ENCODE results near the gene CDKL2.
A peak's percentile ranks its signal among the peaks of the same experiment; 100 is the strongest.

Gene CDKL2

DNA sequence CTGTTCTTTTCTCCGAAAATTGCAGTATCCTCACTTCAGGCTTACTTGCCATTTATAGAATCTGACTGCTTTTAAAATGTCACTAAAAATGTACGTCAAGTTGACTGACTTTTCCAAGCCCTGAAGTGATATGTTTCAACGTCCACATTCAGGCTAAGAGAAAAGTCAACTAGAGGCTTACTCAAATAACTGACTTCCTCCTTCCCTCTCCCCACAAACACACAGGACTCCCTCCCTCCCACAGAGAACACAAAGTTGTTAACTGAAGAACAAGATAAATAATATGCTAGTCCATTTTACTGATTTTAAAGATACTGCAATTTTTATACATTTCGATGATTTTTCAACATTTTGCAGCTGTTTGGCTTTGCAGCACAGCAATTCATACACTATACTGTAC is 13.8 kb upstream of the CDKL2 start:
- FAIRE-seq (no peak), DNase-seq (ENCODE audit: extremely low spot score, insufficient read length, low read depth) (no peak)

DNA sequence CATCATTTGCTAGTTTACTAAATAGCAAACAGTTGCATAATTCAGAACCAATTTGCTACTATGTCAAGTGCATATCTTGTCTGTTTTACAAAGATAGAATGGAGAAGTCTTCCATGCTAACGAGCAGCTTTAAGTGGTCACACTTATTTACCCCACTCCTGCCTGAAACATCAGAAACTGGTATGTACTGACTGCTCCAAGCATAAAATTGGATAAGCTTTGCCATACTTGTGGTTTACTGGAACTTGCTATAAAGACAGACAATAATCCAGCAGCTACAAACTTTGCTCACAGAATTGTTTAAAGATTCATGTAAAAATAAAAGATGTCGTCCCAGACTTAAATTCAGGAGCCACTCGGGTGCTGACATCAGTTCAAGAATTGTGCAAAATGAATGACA is 13.3 kb upstream of the CDKL2 start:
- no peak for DNase-seq (ENCODE audit: extremely low spot score, insufficient read length, low read depth)
- FAIRE-seq: peak; percentile 18

DNA sequence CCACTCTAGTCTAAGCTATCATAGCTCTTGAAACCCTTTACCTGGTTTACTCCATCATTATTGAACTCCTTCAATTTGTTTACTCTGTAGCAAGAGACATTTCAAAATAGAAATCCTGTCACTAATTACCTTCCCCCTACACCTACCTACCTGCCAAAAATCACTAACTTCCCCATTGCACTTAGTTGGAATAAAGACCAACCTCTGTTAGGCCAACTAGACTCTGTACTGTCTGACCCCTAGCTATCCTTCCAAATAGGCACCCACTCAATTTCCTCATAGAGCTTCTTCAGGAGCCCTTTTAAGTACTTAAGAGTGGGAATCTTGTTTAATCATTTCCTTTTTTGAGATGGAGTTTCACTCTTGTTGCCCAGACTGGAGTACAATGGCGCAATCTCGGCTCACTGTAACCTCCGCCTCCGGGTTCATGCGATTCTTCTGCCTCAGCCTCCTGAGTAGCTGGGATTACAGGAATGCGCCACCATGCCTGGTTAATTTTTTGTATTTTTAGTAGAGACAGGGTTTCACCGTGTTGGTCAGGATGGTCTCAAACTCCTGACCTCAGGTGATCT is 8.9 kb upstream of the CDKL2 start:
- FAIRE-seq: no peak
- no peak for DNase-seq (ENCODE audit: extremely low spot score, insufficient read length, low read depth)

DNA sequence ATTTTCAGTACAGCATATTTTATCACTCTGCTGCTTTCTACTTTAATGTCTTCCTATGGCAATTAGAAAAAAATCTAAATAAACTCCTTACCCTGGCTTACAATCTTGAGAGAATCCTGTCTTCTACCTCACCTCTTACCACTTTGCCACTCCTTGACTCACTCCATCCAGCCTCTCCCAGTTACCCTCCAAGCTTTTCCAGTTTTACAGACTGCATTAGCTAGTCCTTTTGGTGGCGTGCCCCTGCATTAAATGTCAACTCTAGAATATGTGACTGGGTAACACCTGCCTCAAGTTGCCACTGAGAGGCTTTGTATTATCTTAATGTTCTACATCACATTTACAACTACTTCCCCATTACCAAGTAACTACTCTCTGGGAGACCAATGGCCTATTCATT is 7.5 kb upstream of the CDKL2 start:
- FAIRE-seq: no peak
- no peak for DNase-seq (ENCODE audit: extremely low spot score, insufficient read length, low read depth)

DNA sequence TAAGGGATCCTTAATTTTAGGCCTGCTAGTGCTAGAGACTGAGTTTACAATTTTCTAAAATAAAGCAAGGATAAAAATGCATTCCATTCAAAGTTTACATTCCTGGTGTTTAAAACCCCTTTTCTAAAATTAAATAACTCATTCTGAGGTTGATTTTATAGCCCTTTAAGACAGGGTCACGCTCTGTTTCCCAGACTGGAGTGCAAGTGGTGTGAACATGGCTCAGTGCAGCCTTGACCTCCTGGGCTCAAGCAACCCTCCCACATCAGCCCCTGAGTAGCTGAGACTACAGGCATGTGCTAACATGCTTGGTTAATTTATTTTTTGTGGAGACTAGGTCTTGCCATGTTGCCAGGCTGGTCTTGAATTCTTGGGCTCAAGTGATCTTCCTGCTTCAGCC is 6.8 kb upstream of the CDKL2 start:
- DNase-seq (ENCODE audit: extremely low spot score, insufficient read length, low read depth) (no peak), FAIRE-seq (no peak)

DNA sequence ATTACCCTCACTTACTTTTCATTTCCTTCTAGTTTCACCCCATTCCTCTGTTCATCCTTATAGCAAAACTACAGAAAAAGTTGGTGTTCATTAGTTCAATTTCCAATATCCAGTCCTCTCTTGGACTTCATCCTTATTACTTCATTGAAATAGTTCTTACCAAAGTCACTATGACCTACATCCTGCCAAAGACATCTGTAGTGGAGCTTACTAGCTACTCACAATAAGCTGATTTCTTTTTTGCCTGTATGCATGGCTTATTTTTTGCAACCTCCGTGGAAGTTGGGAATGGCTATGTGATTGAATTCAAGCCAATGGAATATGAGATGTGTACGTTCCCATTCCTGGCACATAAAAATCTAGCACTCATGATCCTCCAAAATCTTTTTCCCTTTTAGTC is 4.6 kb upstream of the CDKL2 start:
- FAIRE-seq: no peak
- no peak for DNase-seq (ENCODE audit: extremely low spot score, insufficient read length, low read depth)

DNA sequence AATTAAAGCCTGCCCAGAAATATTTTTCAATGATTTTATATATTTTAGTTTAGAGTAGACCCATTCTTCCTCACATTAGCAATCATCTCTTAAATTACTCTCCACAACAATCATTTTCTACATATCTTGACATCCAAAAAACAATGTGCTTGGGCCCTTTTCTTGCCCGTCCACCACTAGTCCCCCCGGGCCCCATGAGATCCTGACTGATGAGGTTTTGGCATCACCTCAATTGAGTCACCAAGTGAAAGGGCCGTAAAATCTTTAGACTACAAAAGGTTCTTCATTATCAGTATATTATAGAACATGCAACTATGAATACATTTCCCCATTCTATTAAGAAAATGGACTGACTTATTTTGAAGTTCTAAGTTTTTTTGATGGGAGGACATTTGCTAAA is 4.0 kb upstream of the CDKL2 start:
- no peak for DNase-seq (ENCODE audit: extremely low spot score, insufficient read length, low read depth)
- FAIRE-seq: no peak

DNA sequence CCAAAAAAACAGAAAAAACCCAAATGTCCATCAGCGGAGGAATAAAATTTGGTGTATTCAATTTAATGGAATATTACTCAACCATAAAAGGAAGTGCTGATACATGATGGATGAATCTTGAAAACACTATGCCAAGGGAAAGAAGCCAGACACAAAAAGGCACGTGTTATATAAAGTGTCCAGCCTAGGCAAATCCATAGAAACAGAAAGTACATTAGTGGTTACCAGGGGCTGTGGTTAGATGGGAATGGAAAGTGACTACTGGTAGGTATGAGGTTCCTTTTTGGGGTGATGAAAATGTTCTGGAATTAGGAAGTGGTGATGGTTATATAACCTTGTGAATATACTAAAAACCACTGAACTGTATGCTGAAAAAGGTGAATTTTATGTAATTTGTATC is 3.5 kb upstream of the CDKL2 start:
- DNase-seq (ENCODE audit: extremely low spot score, insufficient read length, low read depth) (no peak), FAIRE-seq (no peak)

DNA sequence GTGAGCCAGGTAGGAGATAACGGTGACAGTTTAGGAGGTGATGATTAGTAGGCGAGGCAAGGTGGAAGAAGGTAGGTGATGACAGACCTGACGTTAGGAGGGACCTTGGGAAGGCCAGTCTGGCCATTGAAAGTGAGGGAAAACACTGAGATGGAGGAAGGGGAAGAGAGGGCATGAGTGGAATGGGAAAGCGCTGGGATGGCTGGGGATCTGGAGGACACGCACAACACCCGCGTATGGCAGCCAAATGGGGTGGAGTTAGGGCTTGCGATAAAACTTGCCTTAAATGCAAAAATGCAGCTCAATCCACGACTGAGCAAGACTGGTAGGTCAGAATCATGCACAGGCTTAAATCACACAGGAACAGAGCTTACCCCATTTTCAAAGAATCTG is 605 bp upstream of the CDKL2 start:
- FAIRE-seq (no peak), DNase-seq (ENCODE audit: extremely low spot score, insufficient read length, low read depth) (no peak)

DNA sequence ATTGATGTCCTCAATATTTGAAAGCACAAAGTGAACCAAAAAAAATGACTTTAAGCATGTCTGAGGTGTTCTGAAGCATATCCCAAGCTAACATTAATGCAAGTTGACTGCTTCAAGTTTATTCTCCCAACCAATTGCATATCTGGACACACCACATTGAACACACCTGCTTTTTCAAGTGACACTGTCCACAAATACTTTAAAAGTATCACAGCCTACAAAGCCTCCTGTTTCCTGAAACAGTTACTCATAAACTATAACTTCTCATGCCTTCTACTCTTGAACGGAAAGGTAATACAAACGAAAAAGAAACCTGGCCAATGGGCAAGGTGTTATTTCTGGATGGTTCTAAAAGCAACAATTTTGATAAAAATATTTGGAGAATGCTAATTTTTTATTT is 1.1 kb downstream of the CDKL2 start:
- DNase-seq (ENCODE audit: extremely low spot score, insufficient read length, low read depth): no peak
- FAIRE-seq: peak; percentile 59

DNA sequence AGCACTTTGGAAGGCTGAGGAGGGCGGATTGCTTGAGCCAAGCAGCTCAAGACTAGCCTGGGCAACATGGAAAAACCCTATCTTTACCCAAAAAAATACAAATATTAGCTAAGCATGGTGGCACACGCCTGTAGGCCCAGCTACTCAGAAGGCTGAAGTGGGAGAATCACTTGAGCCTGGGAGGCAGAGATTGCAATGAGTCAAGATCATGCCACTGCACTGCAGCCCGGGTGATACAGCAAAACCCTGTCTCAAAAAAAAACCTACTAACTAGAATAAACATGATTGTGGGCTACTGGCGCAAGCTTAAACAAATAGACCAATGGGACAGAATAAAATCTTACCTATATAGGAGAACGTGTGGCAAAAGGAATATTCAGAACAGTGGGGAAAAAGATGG is 7.3 kb downstream of the CDKL2 start:
- DNase-seq (ENCODE audit: extremely low spot score, insufficient read length, low read depth): no peak
- FAIRE-seq: no peak

DNA sequence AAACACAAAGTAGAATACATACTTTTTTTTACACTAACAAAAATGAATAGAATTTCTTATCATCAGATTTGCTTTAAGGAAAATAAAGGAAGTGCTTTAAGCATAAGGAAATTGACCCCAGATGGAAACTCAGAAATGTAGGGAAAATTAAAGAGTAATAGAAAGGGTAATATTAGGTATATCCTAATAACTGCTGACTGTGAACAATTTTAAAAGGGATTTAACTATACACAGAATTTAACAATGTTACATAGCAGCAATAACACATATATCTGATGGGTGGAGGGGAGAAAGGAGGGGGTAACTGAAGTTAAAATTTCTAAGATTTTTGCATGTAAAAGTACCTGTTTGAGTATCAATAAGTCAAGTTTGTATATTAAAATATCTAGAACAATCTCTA is 8.6 kb downstream of the CDKL2 start:
- DNase-seq (ENCODE audit: extremely low spot score, insufficient read length, low read depth): no peak
- FAIRE-seq: no peak

DNA sequence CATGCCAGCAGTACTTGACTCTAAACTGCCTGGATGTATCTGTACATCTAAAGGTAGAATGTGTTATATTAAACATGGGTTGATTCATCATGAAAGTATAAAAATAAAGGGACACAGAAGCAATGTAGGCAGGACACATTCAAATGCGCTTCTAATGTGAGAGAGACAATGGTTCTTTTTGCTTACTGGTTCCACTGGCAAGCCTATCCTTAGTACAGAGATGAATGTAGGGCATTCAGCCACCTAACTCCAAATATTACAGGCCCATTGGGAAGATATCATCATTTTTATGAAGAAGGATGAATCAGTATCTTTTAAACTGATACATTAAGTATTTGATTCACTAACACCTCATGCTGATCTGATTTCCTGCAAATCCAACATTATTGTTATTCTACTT is 18.0 kb downstream of the CDKL2 start:
- DNase-seq (ENCODE audit: extremely low spot score, insufficient read length, low read depth): no peak
- FAIRE-seq: no peak

DNA sequence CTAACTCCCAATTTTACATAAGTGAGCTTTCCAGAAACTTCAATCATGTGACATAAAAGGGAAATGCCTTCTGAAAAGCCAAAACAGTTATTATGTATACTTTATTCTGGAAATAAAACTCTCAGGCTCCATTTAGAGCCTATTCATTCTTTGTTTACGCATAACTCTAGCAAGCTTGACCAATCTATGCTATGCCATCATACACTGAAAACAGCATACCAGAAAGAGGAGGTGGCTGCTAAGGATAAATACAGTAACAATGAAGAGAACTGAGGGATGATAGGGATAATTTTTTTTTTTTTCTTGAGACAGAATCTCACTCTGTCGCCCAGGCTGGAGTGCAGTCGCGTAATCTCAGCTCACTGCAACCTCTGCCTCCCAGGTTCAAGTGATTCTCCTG is 24.4 kb downstream of the CDKL2 start:
- FAIRE-seq (no peak), DNase-seq (ENCODE audit: extremely low spot score, insufficient read length, low read depth) (no peak)

DNA sequence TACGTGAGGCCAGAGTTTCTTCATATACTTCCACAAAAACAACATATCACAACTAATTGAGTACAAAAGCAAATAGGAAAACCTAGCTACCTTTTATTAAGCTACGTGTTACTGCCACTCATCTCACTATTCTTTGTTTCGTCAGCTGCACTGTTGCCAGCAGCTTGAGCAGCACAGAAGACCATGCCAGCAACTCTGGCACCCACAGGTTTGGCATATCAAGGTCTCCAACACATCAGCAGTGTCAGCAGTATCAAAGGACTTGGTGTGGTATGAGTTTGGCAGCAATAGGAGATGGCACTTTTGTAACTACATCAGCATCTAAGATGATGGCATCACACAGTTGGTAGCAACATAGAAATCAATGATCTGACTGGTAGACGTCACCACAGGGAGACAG is 30.7 kb downstream of the CDKL2 start:
- DNase-seq (ENCODE audit: extremely low spot score, insufficient read length, low read depth) (no peak), FAIRE-seq (no peak)

DNA sequence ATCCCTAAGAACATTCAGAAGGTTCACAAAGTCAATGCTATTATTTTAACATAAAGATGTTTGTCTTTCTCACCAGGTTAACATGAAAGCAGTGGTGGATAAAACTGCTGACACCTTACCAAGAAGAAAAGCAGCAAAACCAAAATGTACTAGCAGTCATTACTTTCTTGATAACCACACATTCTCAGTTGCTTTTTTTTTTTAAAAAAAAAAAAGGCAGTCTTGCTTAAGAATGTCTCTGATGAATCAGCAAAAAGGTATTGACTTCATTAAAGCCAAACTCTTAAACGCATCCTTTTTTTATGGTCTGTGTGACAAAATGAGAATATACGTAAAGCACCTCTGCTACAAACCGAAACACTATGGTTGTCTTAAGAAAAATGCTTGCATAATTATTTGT is 31.9 kb downstream of the CDKL2 start:
- FAIRE-seq (peak; percentile 9), DNase-seq (ENCODE audit: extremely low spot score, insufficient read length, low read depth) (no peak)

DNA sequence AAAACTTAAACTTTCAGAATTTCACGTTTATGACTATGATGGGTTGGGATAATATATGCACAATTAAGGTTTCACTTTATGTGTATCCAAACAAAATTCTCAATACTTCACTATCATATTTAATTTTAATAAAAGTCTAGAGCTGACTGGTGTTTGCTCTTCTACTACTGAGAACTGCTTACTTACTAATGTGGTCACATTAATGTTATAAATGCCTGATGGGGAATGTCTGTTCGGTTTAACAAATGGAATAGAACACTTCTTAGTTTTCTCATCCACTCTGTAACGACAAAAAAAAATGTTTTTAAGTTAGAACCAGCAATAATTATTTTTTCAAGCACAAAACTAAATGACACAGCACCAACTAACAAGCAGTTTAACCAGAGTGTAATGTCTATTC is 34.3 kb downstream of the CDKL2 start:
- FAIRE-seq (no peak), DNase-seq (ENCODE audit: extremely low spot score, insufficient read length, low read depth) (no peak)

DNA sequence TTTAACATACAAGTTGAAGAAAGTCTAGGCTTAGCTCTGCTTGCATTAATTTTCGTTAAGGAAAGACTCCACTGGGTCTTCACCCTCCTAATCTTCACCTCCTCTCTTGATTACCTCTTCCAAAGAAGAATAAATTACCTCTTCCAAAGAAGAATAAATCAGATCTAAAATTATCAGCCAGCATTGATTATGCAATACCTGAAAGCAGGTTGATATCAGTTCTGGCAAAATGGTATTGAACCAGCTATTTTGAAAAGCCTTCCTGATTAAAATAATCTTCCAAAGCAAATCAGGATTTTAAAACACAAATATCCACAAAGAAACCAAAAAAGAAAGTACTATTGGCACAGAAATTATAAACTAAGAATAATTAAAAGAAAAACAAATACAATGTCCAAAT is 36.9 kb downstream of the CDKL2 start:
- no peak for DNase-seq (ENCODE audit: extremely low spot score, insufficient read length, low read depth)
- no peak for FAIRE-seq

DNA sequence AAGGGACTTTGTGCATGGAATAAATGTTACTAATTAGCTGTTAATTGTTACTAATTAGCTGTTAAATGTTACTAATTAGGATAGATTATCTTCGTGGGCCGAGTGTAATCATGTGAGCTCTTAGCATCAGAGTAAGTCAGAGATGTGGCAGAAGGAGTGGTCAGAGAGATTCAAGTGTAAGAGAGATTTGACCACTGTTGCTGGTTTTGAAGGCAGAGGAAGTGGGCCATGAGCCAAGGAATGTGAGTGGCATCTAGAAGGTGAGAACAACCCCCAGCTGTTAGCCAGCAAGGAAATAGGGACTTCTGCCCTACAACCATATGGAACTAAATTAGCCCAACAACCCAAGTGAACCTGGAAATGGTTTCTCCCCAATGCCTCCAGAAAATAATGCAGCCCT is 46.3 kb downstream of the CDKL2 start:
- DNase-seq (ENCODE audit: extremely low spot score, insufficient read length, low read depth) (no peak), FAIRE-seq (no peak)

DNA sequence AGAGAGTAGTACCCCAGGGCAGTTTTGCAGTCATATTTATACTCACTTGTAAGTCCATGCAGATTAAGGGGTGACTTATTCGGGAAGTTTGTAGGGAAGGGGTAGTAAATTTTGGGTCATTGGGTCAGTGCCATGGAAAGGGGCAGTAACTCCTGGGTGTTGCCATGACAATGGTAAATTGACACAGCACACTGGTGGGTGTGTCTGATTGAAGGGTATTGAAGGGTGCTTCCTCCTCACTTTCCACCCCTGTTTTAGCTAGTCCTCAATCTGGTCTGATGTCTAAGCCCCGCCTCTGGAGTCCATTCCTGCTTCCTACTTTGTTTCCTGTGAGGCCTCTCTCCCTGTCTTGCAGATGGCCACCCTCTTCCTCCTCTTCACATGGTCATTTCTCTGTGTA is 62.6 kb downstream of the CDKL2 start:
- no peak for FAIRE-seq
- DNase-seq (ENCODE audit: extremely low spot score, insufficient read length, low read depth): no peak

DNA sequence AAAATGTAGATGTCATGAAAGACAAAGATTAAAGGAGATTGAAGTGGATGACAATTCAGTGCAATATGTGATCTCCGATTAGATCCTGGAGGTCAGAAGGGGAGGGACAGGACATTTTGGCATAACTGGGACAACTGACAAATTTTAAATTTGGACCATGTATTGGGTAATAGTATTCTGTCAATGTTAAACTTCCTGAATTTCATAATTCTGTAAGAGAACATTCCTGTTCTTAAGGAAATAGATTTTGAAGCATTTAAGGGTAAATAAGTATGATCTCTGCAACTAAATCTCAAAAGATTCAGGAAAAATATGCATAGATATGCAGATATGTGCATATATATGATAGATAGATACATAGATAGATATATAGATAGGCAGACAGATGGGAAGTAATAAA is 63.4 kb downstream of the CDKL2 start:
- FAIRE-seq: no peak
- DNase-seq (ENCODE audit: extremely low spot score, insufficient read length, low read depth): no peak

DNA sequence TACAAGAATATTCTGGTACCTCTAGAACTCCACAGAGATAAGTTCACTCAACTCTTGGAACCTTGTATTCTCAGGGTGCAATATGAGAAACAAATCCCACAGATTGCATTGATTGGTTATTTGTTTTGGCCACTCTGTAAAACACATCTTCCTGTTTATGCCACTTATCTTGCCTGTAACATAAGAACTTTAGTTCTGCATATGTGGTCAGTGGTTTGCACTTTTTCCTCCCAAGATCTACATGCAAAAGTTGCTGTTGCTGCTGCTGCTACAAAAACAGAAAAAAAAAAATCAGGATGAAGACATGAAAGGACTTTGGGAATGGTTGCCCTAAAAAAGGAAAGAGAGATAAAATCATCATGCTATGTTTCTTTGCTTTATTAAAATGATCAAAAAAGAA is 64.8 kb downstream of the CDKL2 start:
- DNase-seq (ENCODE audit: extremely low spot score, insufficient read length, low read depth): no peak
- no peak for FAIRE-seq

DNA sequence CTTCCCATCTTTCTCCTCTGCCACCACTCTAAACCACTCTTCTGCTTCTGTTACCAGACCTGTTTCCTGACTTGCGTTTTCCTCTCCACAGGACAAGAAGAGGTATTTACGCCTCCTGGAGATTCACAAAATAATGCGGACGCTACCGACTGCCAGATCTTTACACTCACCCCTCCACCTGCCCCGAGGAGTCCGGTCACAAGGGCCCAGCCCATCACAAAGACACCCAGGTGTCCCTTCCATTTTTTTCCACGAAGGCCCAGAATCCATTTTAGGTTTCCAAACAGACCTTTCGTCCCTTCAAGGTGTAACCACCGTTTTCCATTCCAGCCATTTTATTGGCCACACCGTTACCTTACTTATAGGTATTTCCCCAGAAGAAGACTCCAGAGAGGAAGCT is 66.3 kb downstream of the CDKL2 start:
- FAIRE-seq (no peak), DNase-seq (ENCODE audit: extremely low spot score, insufficient read length, low read depth) (no peak)

Measured in GM18507 (cell line).